ENCODE measurements around the gene KCNQ2. TPM values are rescaled to one million over a fixed set of nuclear protein-coding genes. Genes with fewer than 3 reads are reported as not detected.

Gene KCNQ2
- total RNA-seq, 1 donor from 2014 or later, result 157 TPM

GRCh38 chr20:63486300-63486855, 13.9 kb upstream of the KCNQ2 start:
- Mint-ChIP-seq H3K4me3 (no peak overlapping the region), H3K27ac (ENCODE audit: unreplicated experiment) (no peak overlapping the region), H3K9me3 (no peaks in the 10 kb centered on the region), H3K27me3 (ENCODE audit: low read depth) (peaks cover 43% of the 10 kb centered on the region), H3K4me1 (no peaks in the 10 kb centered on the region), H3K36me3 (ENCODE audit: low read depth) (no peaks in the 10 kb centered on the region)
- DNase-seq (ENCODE audit: low read depth, low spot score), result no peak
- no peak for TF ChIP-seq CTCF (conservative IDR thresholded peaks at IDR 0.05)

GRCh38 chr20:63484651-63485403, 12.4 kb upstream of the KCNQ2 start:
- Mint-ChIP-seq H3K36me3 (ENCODE audit: low read depth) (no peaks in the 10 kb centered on the region), H3K4me3 (no peak overlapping the region), H3K27ac (ENCODE audit: unreplicated experiment) (no peak overlapping the region), H3K27me3 (ENCODE audit: low read depth) (peaks cover 38% of the 10 kb centered on the region), H3K9me3 (no peaks in the 10 kb centered on the region), H3K4me1 (no peaks in the 10 kb centered on the region)
- no peak for DNase-seq (ENCODE audit: low read depth, low spot score)
- TF ChIP-seq CTCF (conservative IDR thresholded peaks at IDR 0.05), result no peak

GRCh38 chr20:63484236-63484635, 11.8 kb upstream of the KCNQ2 start:
- Mint-ChIP-seq H3K36me3 (ENCODE audit: low read depth) (no peaks in the 10 kb centered on the region), H3K9me3 (no peaks in the 10 kb centered on the region), H3K27me3 (ENCODE audit: low read depth) (peaks cover 32% of the 10 kb centered on the region), H3K4me3 (no peak overlapping the region), H3K27ac (ENCODE audit: unreplicated experiment) (no peak overlapping the region), H3K4me1 (no peaks in the 10 kb centered on the region)
- no peak for TF ChIP-seq CTCF (conservative IDR thresholded peaks at IDR 0.05)
- DNase-seq (ENCODE audit: low read depth, low spot score), result no peak

- H3K36me3 Mint-ChIP-seq (ENCODE audit: low read depth), result no peaks in the 10 kb centered on the region
- TF ChIP-seq CTCF (conservative IDR thresholded peaks at IDR 0.05), result no peak
- H3K9me3 Mint-ChIP-seq, result no peaks in the 10 kb centered on the region
- no peaks in the 10 kb centered on the region for H3K4me1 Mint-ChIP-seq
- H3K27ac Mint-ChIP-seq (ENCODE audit: unreplicated experiment), result no peak overlapping the region
- H3K27me3 Mint-ChIP-seq (ENCODE audit: low read depth), result peaks cover 28% of the 10 kb centered on the region
- no peak overlapping the region for H3K4me3 Mint-ChIP-seq
- no peak for DNase-seq (ENCODE audit: low read depth, low spot score)
Measured at GRCh38 chr20:63483834-63484233, 11.4 kb upstream of the KCNQ2 start.

GRCh38 chr20:63482021-63482587, 9.6 kb upstream of the KCNQ2 start:
- Mint-ChIP-seq H3K27ac (ENCODE audit: unreplicated experiment) (no peak overlapping the region), H3K27me3 (ENCODE audit: low read depth) (peaks cover 26% of the 10 kb centered on the region), H3K4me3 (no peak overlapping the region), H3K4me1 (no peaks in the 10 kb centered on the region), H3K9me3 (no peaks in the 10 kb centered on the region), H3K36me3 (ENCODE audit: low read depth) (no peaks in the 10 kb centered on the region)
- DNase-seq (ENCODE audit: low read depth, low spot score), result no peak
- TF ChIP-seq CTCF (conservative IDR thresholded peaks at IDR 0.05), result no peak
